IMR-90 (cell line): ENCODE data around the gene RPL23. TPM values are rescaled to one million over a fixed set of nuclear protein-coding genes. Genes with fewer than 3 reads are reported as not detected.

Experiments
- ATAC-seq: fragments of 200-7000 bp; cut with Tn5 transposase; 2 replicates; pipeline ENCODE4 v1.9.1; 2020; ENCODE audit warnings: low read depth, mild to moderate bottlenecking, moderate library complexity
- BruUV-seq: library from RNA; stranded (reverse); fragments of 400-500 nt; replicated peaks from 2 replicates; lab custom pipeline; 2021; lab: Mats Ljungman, UMichigan
- CTCF ChIA-PET: fragments of 300-600 bp; formaldehyde crosslinking; extraction: SDS; loops from one replicate; lab custom pipeline; 2021; ENCODE audit warnings: antibody characterized with exemption; lab: Yijun Ruan, JAX
- POLR2A ChIA-PET: fragments of 300-600 bp; sonication (Branson Sonifier 250); formaldehyde crosslinking; loops from one replicate; lab custom pipeline; 2022; ENCODE audit warnings: antibody characterized with exemption; ENCODE audit not compliant: unreplicated experiment; lab: Charles Lee
- DNase-seq: peaks from one replicate; pipeline ENCODE4 v3.0.0; 2013
- H2AFZ ChIP-seq: replicated peaks from 2 replicates; pipeline ENCODE3; 2013; ENCODE audit warnings: low read length, mild to moderate bottlenecking; ENCODE audit not compliant: poor library complexity
- H2AK5ac ChIP-seq: 2 replicates; pipeline ENCODE4 v1.6.1; 2013; ENCODE audit warnings: low read depth, low read length, inconsistent platforms
- H2AK9ac ChIP-seq: replicated peaks from 2 replicates; pipeline ENCODE3; 2013; ENCODE audit warnings: mild to moderate bottlenecking, low read depth, low read length, moderate library complexity; ENCODE audit not compliant: poor library complexity
- H2BK120ac ChIP-seq: 2 replicates; pipeline ENCODE4 v1.6.1; 2013; ENCODE audit warnings: low read depth, low read length, inconsistent platforms
- H2BK15ac ChIP-seq: 3 replicates; pipeline ENCODE4 v1.6.1; 2013; ENCODE audit warnings: low read depth, low read length, inconsistent platforms
- H2BK20ac ChIP-seq: 2 replicates; pipeline ENCODE4 v1.6.1; 2013; ENCODE audit warnings: low read depth, mild to moderate bottlenecking, inconsistent platforms, low read length, moderate library complexity
- H2BK5ac ChIP-seq: 2 replicates; pipeline ENCODE4 v1.6.1; 2013; ENCODE audit warnings: mild to moderate bottlenecking, low read depth, low read length, inconsistent platforms; ENCODE audit not compliant: poor library complexity, severe bottlenecking
- H3K14ac ChIP-seq: replicated peaks from 2 replicates; pipeline ENCODE4 v1.6.1; 2013; ENCODE audit warnings: low read depth, low read length, inconsistent platforms
- H3K18ac ChIP-seq: 2 replicates; pipeline ENCODE4 v1.6.1; 2013; ENCODE audit warnings: low read depth, low read length, control low read depth
- H3K23ac ChIP-seq: 2 replicates; pipeline ENCODE4 v1.6.1; 2013; ENCODE audit warnings: low read depth, low read length, inconsistent platforms
- H3K27ac ChIP-seq: 2 replicates; pipeline ENCODE4 v1.5.1; 2013; ENCODE audit warnings: mild to moderate bottlenecking, control low read depth, low read length; ENCODE audit not compliant: insufficient read depth
- H3K27me3 ChIP-seq: 2 replicates; pipeline ENCODE4 v1.6.1; 2013; ENCODE audit warnings: low read length; ENCODE audit not compliant: control insufficient read depth, insufficient read depth
- H3K36me3 ChIP-seq: 2 replicates; pipeline ENCODE4 v1.6.1; 2013; ENCODE audit warnings: low read length, mixed read lengths; ENCODE audit not compliant: control insufficient read depth, insufficient read depth
- H3K4ac ChIP-seq: 2 replicates; pipeline ENCODE4 v1.6.1; 2013; ENCODE audit warnings: low read depth, low read length, inconsistent platforms
- H3K4me1 ChIP-seq: 2 replicates; pipeline ENCODE4 v1.6.1; 2013; ENCODE audit warnings: low read length, mixed read lengths; ENCODE audit not compliant: control insufficient read depth, insufficient read depth
- H3K4me2 ChIP-seq: 2 replicates; pipeline ENCODE4 v1.6.1; 2013; ENCODE audit warnings: low read depth, mild to moderate bottlenecking, control low read depth, low read length, moderate library complexity
- H3K4me3 ChIP-seq: 2 replicates; pipeline ENCODE4 v1.5.1; 2013; ENCODE audit warnings: low read depth, mild to moderate bottlenecking, control low read depth, low read length, moderate library complexity; ENCODE audit not compliant: insufficient read depth
- H3K56ac ChIP-seq: 2 replicates; pipeline ENCODE4 v1.6.1; 2013; ENCODE audit warnings: low read length, inconsistent platforms; ENCODE audit not compliant: insufficient read depth; ENCODE audit errors: extremely low read depth
- H3K79me1 ChIP-seq, 2 experiments: 2 replicates each; pipeline ENCODE4 v1.6.1; 2013; ENCODE audit warnings: low read length in 2 of 2, inconsistent platforms in 1 of 2, low read depth in 1 of 2
- H3K9ac ChIP-seq: 2 replicates; pipeline ENCODE4 v1.6.1; 2013; ENCODE audit warnings: low read depth, low read length, control low read depth
- H3K9me1 ChIP-seq: 2 replicates; pipeline ENCODE4 v1.6.1; 2013; ENCODE audit warnings: low read length, inconsistent platforms; ENCODE audit not compliant: insufficient read depth
- H3K9me3 ChIP-seq: 2 replicates; pipeline ENCODE4 v1.6.1; 2013; ENCODE audit warnings: low read length; ENCODE audit not compliant: control insufficient read depth, insufficient read depth
- H4K20me1 ChIP-seq: 2 replicates; pipeline ENCODE4 v1.6.1; 2013; ENCODE audit warnings: low read length, inconsistent platforms; ENCODE audit not compliant: insufficient read depth
- H4K5ac ChIP-seq: 2 replicates; pipeline ENCODE4 v1.6.1; 2013; ENCODE audit warnings: mild to moderate bottlenecking, low read depth, low read length, control low read depth
- H4K8ac ChIP-seq, 2 experiments: 2 replicates each; pipeline ENCODE4 v1.6.1; 2013; ENCODE audit warnings: low read depth in 2 of 2, low read length in 2 of 2, control low read depth in 1 of 2, inconsistent platforms in 1 of 2
- H4K91ac ChIP-seq: 2 replicates; pipeline ENCODE4 v1.6.1; 2013; ENCODE audit warnings: low read depth, low read length, inconsistent platforms; ENCODE audit not compliant: insufficient read depth
- BHLHE40 ChIP-seq: fragments of 150-350 bp; IDR thresholded peaks from 2 replicates; pipeline ENCODE4 v1.6.1; 2016; ENCODE audit warnings: mild to moderate bottlenecking, low read depth, low read length
- CEBPB ChIP-seq: IDR thresholded peaks from 2 replicates; pipeline ENCODE4 v1.6.1; 2012; ENCODE audit warnings: low read depth, low read length, improper control_type of control experiment
- CHD1 ChIP-seq: IDR thresholded peaks from 2 replicates; pipeline ENCODE4 v1.6.1; 2012; ENCODE audit warnings: low read depth, low read length, improper control_type of control experiment
- CTCF ChIP-seq: conservative IDR thresholded peaks from 2 replicates; pipeline ENCODE4 v1.5.1; 2012; ENCODE audit warnings: mild to moderate bottlenecking, low read depth, low read length, improper control_type of control experiment
- ELK1 ChIP-seq: fragments of 150-350 bp; IDR thresholded peaks from 2 replicates; pipeline ENCODE4 v1.6.1; 2016; ENCODE audit warnings: low read depth, mild to moderate bottlenecking, low read length, moderate library complexity, borderline replicate concordance
- FOS ChIP-seq: fragments of 150-350 bp; IDR thresholded peaks from 2 replicates; pipeline ENCODE4 v1.6.1; 2016; ENCODE audit warnings: low read depth, low read length
- MAFK ChIP-seq: IDR thresholded peaks from 2 replicates; pipeline ENCODE4 v1.6.1; 2012; ENCODE audit warnings: low read depth, low read length, improper control_type of control experiment
- MAZ ChIP-seq: IDR thresholded peaks from 2 replicates; pipeline ENCODE4 v1.6.1; 2012; ENCODE audit warnings: low read depth, mild to moderate bottlenecking, low read length, improper control_type of control experiment, moderate library complexity, borderline replicate concordance
- MXI1 ChIP-seq: IDR thresholded peaks from 2 replicates; pipeline ENCODE4 v1.6.1; 2012; ENCODE audit warnings: low read depth, mild to moderate bottlenecking, low read length, moderate library complexity, borderline replicate concordance
- NFE2L2 ChIP-seq: fragments of 150-350 bp; IDR thresholded peaks from 2 replicates; pipeline ENCODE4 v1.6.1; 2016; ENCODE audit warnings: low read depth, mild to moderate bottlenecking, low read length
- POLR2A ChIP-seq: IDR thresholded peaks from 2 replicates; pipeline ENCODE4 v1.6.1; 2012; ENCODE audit warnings: mild to moderate bottlenecking, low read depth, low read length
- RAD21 ChIP-seq: IDR thresholded peaks from 2 replicates; pipeline ENCODE4 v1.6.1; 2012; ENCODE audit warnings: low read length, improper control_type of control experiment
- RCOR1 ChIP-seq: IDR thresholded peaks from 2 replicates; pipeline ENCODE4 v1.6.1; 2012; ENCODE audit warnings: mild to moderate bottlenecking, low read length, improper control_type of control experiment; ENCODE audit not compliant: insufficient replicate concordance
- RFX5 ChIP-seq: IDR thresholded peaks from 2 replicates; pipeline ENCODE4 v1.8.0; 2012; ENCODE audit warnings: low read depth, mild to moderate bottlenecking, low read length, moderate library complexity
- SMC3 ChIP-seq: fragments of 150-350 bp; IDR thresholded peaks from 2 replicates; pipeline ENCODE4 v1.6.1; 2016; ENCODE audit warnings: low read depth, mild to moderate bottlenecking, antibody characterized with exemption, low read length, moderate library complexity
- USF2 ChIP-seq: fragments of 150-350 bp; IDR thresholded peaks from 2 replicates; pipeline ENCODE4 v1.6.1; 2017; ENCODE audit warnings: mild to moderate bottlenecking, antibody characterized with exemption, low read length, low read depth
- WGBS, 2 experiments: methylation state at CpG; one replicate each; pipeline versions ENCODE4 v1.1.5 to v1.1.7; 2013; ENCODE audit warnings: missing lambda C conversion rate in 2 of 2; ENCODE audit not compliant: insufficient read length in 1 of 2; ENCODE audit errors: extremely low coverage in 2 of 2; 5-methylcytosine and 5-hydroxymethylcytosine counted together
- dilution Hi-C: fragments of 300-500 bp; cut with HindIII; formaldehyde crosslinking; loops from one replicate; pipeline ENCODE4 v1.14.3; 2018; ENCODE audit warnings: low sequenced_read_pairs; ENCODE audit not compliant: unreplicated experiment
- in situ Hi-C: fragments of 300-500 bp; cut with MboI; formaldehyde crosslinking; loops from 3 replicates; pipeline ENCODE4 v1.14.3; 2019; ENCODE audit warnings: low sequenced_read_pairs, inconsistent platforms, mixed read lengths
- intact Hi-C: fragments of 100-400 bp; cut with micrococcal nuclease; formaldehyde crosslinking; loops from 2 replicates; pipeline ENCODE4 v1.10.0; 2022
- polyA plus RNA-seq, 3 experiments: library from polyadenylated mRNA; depleted of rRNA; stranded (reverse); fragments of >200 nt; gene quantifications; 2 replicates each; pipeline ENCODE4 v1.2.3, GENCODE V29; 2012; ENCODE audit warnings: low replicate concordance in 1 of 3
- total RNA-seq: library from RNA; depleted of rRNA; stranded (reverse); fragments of >200 nt; gene quantifications from 2 replicates; pipeline ENCODE4 v1.2.3, GENCODE V29; 2012

The RPL23 gene
- total and polyA plus RNA-seq, 2 of the 4 experiments (the other 2 are of a cell fraction): 1,170 to 2,308 TPM

DNA sequence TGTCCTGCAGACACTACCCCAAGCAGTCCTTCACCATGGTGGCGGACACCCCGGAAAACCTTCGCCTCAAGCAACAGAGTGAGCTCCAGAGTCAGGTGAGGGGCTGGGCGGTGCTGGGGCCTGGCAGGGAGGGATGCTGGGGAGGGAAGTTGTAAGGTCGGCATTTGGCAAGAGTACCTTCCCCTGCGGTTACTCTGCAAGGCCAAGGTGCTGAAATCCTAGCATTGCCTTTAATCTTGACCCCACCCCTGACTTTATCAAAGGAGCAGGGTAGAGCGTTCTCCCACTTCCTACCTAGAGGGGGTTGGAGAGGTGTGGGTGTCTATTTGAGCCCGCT, 36.9 kb upstream of the RPL23 start:
- in situ Hi-C loops: no loop called here
- Histone ChIP-seq H2BK5ac (no peak overlapping the region), H2AK5ac (no peak overlapping the region), H3K9ac (no peak overlapping the region), H4K20me1 (peaks cover 99% of the 10 kb centered on the region), H3K27me3 (no peaks in the 10 kb centered on the region), H4K91ac (no peak overlapping the region), H2BK20ac (no peak overlapping the region), H3K4me2 (no peak overlapping the region), H2BK15ac (no peak overlapping the region), H2BK120ac (no peak overlapping the region), H3K4ac (no peak overlapping the region), H2AK9ac (no peak overlapping the region), H3K14ac (no peak overlapping the region), H3K9me3 (no peaks in the 10 kb centered on the region), H3K79me1 (peaks cover 29 to 95% of the 10 kb centered on the region in 2 experiments; a peak in 3 of 4 replicates), H3K4me1 (peaks cover 18% of the 10 kb centered on the region), H4K8ac (no peak overlapping the region), H3K9me1 (peaks cover 33% of the 10 kb centered on the region), H3K56ac (no peak overlapping the region), H2AFZ (no peak overlapping the region), H4K5ac (no peak overlapping the region), H3K27ac (no peak overlapping the region), H3K36me3 (peaks cover 80% of the 10 kb centered on the region), H3K18ac (no peak overlapping the region), H3K23ac (no peak overlapping the region), H3K4me3 (no peak overlapping the region)
- no peak for ATAC-seq
- dilution Hi-C loops: no loop called here
- BruUV-seq: no TSS peak
- TF ChIP-seq FOS (no peak), CEBPB (no peak), RFX5 (no peak), RAD21 (no peak), CTCF (no peak), USF2 (no peak), SMC3 (no peak), MXI1 (no peak), RCOR1 (no peak), POLR2A (no peak), ELK1 (no peak), CHD1 (no peak), BHLHE40 (no peak), MAFK (no peak), MAZ (no peak), NFE2L2 (no peak)
- DNase-seq: no peak
- no CpG with 5 or more reads among the region's 8 CpGs for WGBS, 2 experiments
- POLR2A ChIA-PET: no interaction called here
- CTCF ChIA-PET: no interaction called here
- intact Hi-C loops: no loop called here
